Epidermal melanocyte (primary cell): ENCODE data around the gene TLE6.
"Not testable (repeated sequence)": the region's sequence is repeated elsewhere in the genome, so short reads cannot be mapped to it uniquely, and the experiment has no call there.

Experiments used
- DNase-seq: peaks from one replicate; pipeline ENCODE4 v3.0.0; 2011; ENCODE audit warnings: low spot score; ENCODE audit not compliant: insufficient read length

Gene TLE6

DNA sequence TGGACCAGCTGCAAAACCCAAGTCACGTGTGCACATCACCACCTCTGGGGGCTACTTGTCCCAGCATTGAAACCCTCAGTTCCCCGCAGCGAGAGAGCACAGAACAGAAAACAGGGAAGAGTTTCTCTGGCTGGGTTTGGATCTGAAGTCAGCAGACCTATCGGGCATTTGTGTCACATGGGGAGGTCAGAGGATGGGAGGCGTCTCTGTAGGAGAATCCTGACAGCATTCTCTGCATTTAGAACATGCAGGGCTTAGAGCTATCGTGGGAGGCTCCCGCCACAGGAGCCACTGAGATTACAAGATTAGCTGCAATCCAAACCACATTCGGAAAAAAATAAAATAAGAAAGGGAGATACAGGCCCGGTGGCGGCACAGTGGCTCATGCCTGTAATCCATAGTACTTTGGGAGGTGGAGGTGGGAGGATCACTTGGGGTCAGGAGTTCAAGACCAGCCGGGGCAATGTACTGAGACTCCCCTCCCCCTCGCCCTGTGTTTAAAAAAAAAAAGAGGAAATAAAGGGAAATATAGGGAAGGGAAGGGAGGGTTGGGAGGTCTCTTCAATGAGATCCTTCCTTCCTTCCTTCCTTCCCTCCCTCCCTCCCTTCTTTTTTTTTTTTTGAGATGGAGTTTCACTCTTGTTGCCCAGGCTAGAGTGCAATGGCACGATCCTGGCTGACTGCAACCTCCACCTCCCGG lies 2.9 kb upstream of the TLE6 start:
- peak; percentile 65 for DNase-seq

DNA sequence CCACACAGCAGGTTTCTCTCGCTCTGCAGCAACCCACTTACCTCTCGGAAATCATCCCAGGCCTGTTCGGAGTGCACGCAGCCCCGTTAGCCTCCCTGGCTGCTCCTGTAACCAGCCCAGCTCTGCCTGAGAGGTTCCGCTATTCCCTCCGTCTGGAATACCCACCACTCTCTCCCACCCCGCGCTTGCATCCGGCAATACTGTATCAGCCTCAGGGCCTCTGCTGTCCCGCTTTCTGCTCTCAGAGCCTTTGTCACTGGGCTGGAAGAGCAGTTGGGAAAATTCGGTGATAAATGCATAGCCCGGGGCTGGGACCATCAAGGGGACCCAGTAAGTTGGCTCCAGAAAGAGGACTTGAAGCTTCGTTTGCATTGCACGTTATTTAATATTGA lies 759 bp upstream of the TLE6 start:
- DNase-seq = no peak

GRCh38 chr19:2977746-2978138 lies 378 bp downstream of the TLE6 start:
- DNase-seq = no peak

DNA sequence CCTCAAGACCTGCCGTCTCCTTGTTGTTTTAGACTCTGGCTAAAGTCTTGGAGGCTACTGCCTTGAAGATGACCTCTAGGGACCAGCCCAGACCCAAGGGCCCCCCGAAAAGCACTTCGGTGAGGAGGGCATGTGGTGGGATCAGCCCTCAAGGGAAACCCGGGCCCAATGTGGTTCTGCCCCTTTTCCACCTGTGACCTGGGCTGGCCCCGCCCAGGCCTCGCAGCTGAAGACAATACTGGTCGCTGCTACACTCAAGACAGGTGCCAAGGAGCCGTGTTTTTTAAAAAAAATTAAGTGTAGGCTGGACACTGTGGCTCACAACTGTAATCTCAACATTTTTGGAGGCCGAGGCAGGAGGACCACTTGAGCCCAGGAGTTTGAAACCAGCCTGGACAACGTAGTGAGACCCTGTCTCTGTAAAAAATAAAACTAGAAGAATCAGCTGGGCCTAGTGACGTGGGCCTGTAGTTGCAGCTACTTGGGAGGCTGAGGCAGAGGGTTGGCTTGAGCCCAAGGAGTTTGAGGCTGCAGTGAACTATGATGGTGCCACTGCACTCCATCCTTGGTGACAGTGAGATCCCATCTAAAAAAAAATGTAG lies 903 bp downstream of the TLE6 start:
- no peak for DNase-seq

DNA sequence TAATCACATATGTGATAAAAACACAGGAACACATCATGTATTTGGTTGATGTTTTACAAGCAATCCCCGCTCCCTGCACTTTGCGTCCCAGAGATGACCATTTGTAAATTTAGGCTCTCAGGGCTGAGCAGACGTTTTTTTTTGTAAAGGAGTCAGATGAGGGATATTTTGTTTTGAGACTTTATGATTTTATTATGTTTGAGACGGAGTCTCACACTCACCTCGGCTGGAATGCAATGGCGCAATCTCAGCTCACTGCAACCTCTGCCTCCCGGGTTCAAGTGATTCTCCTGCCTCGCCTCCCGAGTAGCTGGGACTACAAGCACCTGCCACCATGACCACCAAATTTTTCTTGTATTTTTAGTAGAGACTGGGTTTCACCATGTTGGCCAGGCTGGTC lies 1.4 kb downstream of the TLE6 start:
- no peak for DNase-seq

- DNase-seq = no peak
Measured at GRCh38 chr19:2981898-2982297, 4.5 kb downstream of the TLE6 start.

DNA sequence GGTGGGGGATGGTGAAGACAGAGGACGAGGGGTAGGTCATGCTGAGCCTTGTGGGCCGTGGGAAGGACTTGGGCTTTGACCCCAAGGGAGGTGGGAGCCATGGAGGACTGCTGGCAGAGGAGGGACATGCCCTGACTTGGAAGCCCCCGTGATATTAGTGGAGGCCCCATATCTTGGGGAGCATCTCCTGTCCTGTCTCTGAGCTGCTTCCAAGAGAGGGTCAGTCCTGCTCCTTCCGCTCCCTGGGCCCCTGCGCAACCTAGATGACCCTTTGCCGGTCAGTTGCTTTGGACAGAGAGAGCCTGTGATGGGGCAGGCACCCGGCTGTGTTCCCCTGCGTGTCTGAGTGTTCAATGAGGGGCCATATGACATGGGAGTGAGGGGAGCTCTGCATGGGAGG lies 5.2 kb downstream of the TLE6 start:
- no peak for DNase-seq

DNA sequence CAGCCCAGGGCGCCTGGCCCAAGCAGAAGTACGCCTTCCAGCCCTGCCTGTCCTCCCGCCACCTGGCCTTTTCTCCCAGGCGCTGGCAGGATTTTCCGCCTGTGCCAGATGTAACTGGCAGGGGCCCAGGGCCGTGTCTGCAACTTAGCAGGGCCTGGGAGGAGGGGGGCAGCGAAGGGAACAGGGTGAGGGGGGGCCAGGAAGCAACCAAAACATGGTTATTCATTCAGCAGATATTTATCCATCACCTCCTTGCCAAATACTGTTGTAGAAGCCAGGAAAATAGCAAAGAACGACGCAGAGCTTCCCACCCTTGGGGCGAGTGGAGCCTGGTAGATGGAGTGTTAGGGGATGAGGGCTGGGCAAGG lies 5.6 kb downstream of the TLE6 start:
- DNase-seq = peak; percentile 68

- DNase-seq = no peak
Measured at GRCh38 chr19:2983351-2984214, 6.2 kb downstream of the TLE6 start.

GRCh38 chr19:2984215-2984528 lies 6.8 kb downstream of the TLE6 start:
- no peak for DNase-seq

- DNase-seq = no peak
Measured at GRCh38 chr19:2986951-2987524, 9.7 kb downstream of the TLE6 start.

GRCh38 chr19:2987797-2988196 lies 10.4 kb downstream of the TLE6 start:
- DNase-seq = no peak

DNA sequence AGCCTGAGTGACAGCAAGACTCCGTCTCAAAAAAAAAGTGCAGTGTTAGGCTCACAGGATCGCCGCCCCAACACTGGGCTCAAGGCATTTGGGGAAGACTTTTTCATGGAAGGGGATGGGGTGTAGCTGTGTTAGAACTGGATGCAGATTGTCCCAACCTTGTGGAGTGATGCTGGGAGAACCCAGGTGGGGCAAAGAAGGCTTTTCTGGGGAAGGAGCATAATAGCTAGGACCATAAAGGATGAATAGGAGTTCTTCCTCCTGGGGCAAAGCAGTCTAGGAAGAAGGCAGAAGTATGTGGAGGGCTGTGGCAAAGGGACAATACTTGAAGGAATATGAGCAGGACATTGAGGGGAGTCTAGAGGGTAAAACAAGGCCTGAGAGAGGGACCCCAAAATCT lies 11.2 kb downstream of the TLE6 start:
- no peak for DNase-seq

DNA sequence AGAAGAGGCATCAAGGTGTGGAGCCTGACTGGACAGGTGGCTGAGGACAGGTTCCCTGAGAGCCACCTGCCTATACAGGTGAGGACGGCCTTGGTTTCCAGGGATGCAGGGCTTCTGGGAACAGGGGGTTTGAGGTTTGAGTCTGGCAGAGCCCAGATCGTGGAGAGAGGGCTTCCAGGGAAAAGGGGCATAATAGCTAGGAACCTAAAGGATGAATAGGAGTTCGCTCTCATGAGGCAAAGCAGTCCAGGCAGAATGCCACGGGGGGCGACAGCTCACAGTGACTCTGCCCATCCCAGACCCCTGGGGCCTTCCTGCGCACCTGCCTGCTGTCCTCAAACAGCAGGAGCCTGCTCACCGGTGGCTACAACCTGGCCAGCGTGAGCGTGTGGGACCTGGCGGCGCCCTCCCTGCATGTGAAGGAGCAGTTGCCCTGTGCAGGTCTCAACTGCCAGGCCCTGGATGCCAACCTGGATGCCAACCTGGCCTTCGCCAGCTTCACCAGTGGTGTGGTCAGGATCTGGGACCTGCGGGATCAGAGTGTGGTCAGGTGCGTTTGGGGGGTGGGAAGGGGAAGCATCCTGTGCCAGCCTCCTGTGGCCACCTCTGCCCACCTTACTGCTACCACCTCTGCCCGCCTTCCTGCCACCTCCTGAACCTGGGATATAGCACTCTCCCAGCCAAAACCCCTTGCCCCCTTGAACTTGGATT lies 12.0 kb downstream of the TLE6 start:
- no peak for DNase-seq

DNA sequence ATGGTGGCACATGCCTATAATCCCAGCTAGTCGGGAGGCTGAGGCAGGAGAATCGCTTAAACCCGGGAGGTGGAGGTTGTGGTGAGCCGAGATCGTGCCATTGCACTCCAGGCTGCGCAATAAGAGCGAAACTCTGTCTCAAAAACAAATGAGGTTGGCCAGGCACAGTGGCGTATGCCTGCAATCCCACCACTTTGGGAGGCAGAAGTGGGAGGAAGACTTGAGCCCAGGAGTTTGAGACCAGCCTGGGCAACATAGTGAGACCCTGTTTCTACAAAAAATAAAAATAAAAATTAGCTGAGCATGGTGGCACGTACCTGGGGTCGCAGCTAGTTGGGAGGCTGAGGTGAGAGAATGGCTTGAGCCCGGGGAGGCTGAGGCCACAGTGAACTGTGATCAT lies 15.0 kb downstream of the TLE6 start:
- DNase-seq = not testable (repeated sequence)

DNA sequence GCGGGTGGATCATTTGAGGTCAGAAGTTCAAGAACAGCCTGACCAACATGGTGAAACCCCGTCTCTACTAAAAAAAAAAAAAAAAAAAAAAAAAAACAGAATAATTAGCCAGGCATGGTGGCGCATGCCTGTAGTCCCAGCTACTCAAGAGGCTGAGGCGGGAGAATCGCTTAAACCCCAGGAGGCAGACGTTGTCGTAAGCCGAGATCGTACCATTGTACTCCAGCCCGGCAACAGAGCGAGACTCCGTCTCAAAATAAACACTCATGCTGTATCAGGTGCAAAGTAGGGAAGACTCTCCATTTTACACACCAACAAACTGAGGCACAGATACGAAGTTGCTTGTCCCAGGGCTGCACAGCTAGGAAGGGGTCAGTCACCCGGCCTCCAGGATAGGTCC lies 15.6 kb downstream of the TLE6 start:
- DNase-seq = no peak

GRCh38 chr19:2993579-2993978 lies 16.2 kb downstream of the TLE6 start:
- no peak for DNase-seq

DNA sequence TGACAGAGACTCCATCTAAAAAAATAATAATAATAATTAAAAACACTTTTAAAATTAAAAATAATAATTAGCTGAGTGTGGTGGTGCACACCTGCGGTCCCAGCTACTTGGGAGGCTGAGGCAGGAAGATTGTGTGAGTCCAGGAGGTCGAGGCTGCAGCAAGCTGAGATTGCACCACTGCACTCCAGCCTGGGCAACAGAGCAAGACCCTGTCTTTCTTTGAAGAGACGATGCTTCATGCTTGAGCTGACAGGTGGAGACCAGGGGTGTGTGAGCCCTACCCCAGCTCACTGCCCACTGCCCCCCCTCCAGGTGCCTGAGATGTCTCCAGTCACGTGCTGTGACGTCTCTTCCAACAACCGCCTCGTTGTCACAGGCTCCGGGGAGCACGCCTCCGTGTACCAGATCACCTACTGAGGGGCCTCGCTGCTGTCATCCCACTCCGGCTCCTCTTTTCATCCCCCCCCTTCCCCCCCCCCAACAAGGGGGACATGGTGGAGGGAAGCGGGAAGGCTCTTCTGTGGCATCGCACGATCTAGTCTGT lies 17.3 kb downstream of the TLE6 start:
- DNase-seq = no peak

- DNase-seq = no peak
Measured at GRCh38 chr19:2997720-2998119, 20.4 kb downstream of the TLE6 start.

- DNase-seq = no peak
Measured at GRCh38 chr19:2998642-2999041, 21.3 kb downstream of the TLE6 start.

DNA sequence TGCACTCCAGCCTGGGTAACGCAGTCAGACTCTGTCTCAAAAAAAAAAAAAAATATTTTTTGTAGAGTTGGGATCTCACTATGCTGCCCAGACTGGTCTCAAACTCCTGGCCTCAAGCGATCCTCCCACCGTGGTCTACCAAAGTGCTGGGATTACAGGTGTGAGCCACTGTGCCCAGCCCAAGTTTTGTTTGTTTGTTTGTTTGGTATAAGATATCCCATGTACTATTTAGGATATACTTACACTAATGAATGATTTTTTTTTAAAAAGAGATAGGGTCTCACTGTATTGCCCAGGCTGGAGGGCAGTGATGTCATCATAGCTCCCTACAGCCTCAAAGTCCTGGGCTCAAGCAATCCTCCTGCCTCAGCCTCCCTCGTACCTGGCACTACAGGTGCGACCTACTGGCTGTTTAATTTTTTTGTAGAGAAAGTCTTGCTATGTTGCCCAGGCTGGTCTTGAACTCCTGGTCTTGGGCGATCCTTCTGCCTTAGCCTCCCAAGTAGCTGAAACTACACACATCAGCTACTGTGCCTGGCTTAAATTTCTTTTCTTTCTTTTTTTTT lies 24.0 kb downstream of the TLE6 start:
- DNase-seq = no peak
